HL-60/S4 treated with retinoic acid at 250 ng/mL for 4 days and 3 days (cell line): ENCODE results near the gene RASGRP4.

ENCODE experiments used
- in situ Hi-C: fragments of 300-500 bp; cut with MboI; formaldehyde crosslinking; loops from 2 replicates; pipeline ENCODE4 v1.7.0; 2022; ENCODE audit warnings: low sequenced_read_pairs

RASGRP4 gene

DNA sequence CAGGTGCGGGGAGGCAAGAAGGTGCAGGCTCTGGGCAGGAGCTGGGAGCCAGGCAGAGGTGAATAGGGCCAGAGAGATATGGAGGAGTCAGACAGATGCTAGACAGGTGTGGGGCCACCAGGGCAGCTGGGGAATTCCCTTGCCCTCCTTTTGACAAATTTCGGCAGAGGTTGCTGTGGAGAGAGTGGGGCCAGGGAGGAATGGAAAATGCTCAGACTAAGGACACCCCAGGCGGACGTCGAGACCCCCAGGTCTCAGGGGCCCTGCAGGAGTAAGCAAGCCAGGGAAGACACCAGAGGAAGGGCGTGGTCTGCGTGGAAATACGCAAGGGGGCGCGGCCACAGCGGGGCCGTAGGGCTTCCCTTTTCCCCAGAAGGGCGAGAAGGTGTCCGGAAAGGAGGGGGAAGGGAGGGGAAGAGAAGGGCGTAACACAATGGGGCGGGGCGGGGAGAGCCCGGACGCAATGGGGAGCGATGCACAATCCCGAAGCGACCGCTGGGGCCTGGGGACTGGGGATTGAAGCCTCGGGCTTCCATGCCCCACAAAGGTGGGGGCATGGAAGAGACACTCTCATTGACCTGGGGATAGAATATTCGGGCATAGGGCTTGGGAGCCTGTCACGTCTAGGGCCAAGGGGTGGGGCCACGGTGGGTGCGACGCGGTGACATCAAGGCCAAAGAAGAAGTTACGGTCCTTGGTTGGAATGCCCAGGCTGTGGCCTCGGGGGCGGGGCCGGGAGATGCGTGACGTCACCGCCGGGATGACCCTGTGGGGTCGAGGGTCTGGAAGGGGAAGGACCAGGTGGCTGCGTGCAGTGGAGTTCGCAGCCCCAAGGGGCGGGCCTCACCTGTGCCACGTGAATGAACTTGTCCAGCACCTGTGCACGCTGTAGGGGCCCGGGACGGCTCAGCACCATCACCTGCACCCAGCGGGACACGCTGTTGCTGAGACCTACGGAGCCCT lies 8.2 kb downstream of the RASGRP4 start:
- in situ Hi-C loops, result loop anchor here (25.0 kb wide), 1 partner anchor 494 kb away; the partner anchor contains the start of gene CCER2

DNA sequence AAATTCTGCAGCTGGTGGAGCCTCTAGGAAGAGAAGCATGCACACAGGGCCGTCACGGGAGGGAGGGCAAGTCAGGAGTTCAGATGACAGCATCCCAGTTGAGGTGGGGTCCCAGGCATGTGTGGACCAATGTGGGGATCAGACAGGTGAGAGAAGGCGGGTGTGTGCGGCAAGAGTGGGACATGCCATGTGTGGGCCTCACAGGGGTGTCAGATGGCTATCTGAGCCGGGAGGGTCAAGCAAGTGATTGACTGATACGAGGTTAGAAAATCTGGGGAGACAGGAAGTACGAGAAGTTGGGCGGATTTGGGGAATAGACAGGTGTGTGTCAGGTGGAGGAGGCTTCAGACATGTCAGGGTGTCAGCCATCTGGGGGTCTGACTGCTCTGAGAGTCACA lies 8.9 kb downstream of the RASGRP4 start:
- in situ Hi-C loops, result loop anchor here (25.0 kb wide), 1 partner anchor 495 kb away; the partner anchor contains the start of gene CCER2

DNA sequence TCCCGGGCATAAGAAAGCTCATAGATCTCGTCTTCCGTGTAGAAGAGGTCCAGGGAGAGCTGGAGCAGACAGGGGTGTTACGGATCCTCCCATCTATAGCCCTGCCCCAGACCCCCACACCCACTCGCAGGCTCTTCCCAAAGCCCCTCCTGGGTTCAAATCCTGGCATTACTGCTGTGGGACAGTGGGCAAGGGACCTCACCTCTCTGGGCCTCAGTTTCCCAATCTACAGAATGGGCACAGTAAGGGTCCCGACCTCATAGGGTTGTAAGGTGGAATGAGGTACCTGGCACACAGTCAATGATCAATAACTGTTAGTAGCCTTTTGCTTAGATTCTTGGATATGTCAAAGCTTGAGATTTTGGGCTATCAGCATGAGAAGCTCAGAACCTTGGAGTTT lies 12.6 kb downstream of the RASGRP4 start:
- in situ Hi-C loops, result loop anchor here (25.0 kb wide), 1 partner anchor 499 kb away; the partner anchor contains the start of gene CCER2

GRCh38 chr19:38412961-38413360 lies 13.1 kb downstream of the RASGRP4 start:
- in situ Hi-C loops, result loop anchor here (25.0 kb wide), 1 partner anchor 499 kb away; the partner anchor contains the start of gene CCER2

GRCh38 chr19:38412491-38412890 lies 13.5 kb downstream of the RASGRP4 start:
- in situ Hi-C loops, result loop anchor here (25.0 kb wide), 1 partner anchor 500 kb away; the partner anchor contains the start of gene CCER2

DNA sequence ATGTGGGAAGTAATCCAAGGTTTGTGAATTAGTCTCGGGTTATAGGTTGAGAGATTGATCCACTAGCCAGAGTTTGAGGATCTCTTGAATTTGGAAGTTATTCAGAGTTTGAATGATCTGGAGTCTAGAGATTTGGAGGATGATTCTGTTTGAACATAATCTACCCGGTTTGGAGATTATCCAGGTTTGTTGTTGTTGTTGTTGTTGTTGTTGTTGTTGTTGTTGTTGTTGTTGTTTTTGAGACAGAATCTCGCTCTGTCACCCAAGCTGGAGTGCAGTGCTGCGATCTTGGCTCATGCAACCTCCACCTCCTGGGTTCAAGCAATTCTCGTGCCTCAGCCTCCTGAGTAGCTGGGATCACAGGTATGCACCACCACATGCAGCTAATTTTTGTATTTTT lies 14.1 kb downstream of the RASGRP4 start:
- in situ Hi-C loops, result loop anchor here (25.0 kb wide), 1 partner anchor 500 kb away; the partner anchor contains the start of gene CCER2

DNA sequence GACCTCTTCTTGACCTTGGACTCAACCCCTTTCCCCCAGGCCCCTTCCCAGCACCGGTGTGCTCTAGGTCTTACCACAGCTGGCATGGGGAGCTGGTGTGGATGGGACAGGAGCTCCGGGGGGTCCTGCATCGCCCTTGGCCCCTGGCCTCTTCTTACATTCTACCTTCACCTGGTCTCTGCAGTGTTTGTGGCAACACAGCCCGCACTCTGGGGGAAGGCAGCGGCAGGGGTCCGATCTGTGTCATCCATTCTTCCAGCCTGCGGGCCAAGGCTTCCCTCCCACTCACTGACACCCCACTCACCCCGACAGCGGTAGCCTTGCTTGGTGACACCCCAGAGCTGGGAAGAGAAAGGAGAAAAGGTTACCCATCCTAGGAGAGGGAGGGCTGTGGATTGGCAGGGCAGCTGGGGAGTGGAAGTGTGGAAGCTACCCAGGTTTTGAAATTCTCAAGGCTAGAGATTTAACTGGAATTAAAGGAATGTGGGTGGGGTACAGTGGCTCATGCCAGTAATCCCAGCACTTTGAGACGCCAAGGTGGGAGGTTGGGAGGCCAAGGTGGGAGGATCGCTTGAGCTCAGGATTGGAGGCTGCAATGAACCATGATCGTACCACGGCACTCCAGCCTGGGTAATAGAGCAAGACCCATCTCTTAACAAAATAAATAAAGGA lies 14.8 kb downstream of the RASGRP4 start:
- in situ Hi-C loops, result loop anchor here (25.0 kb wide), 1 partner anchor 501 kb away; the partner anchor contains the start of gene CCER2

DNA sequence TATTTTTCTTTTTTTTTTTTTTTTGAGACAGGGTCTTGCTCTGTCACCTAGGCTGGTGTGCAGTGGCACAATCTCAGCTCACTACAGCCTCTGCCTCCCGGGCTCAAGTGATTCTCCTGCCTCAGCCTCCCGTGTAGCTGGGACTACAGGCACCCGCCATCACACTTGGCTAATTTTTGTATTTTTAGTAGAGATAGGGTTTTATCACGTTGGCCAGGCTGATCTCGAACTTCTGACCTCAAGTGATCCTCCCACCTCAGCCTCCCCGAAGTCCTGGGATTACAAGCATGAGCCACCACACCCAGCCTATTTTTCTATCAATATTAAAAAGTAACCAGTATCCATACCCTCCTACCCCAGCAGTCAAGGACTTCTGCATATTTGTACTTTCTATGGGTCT lies 15.6 kb downstream of the RASGRP4 start:
- in situ Hi-C loops, result loop anchor here (25.0 kb wide), 1 partner anchor 502 kb away; the partner anchor contains the start of gene CCER2

- in situ Hi-C loops, result loop anchor here (25.0 kb wide), 1 partner anchor 503 kb away; the partner anchor contains the start of gene CCER2
These were observed 16.3 kb downstream of the RASGRP4 start for GRCh38 chr19:38409631-38410133.

DNA sequence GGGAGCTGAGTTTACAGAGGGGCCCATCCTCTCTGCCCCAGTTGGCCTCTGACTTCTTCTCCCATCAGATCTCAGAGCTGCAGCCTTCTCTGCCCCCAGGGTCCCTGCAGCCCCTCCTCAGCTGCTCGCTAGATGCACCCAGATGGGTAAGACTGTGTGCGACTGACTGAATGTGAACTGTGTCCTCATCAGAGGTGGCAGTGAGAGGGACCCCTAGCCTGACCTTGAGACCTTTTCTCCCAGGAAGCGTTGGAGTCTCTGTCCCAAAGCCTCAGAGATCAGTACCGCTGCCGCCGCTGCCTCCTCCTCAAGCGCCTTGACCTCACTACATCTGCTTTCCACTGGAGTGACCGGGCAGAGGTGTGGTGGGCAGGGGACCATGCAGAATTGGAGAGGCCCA lies 20.7 kb downstream of the RASGRP4 start:
- in situ Hi-C loops, result loop anchor here (25.0 kb wide), 1 partner anchor 507 kb away; the partner anchor contains the start of gene CCER2

GRCh38 chr19:38404858-38405257 lies 21.2 kb downstream of the RASGRP4 start:
- in situ Hi-C loops, result loop anchor here (25.0 kb wide), 1 partner anchor 507 kb away; the partner anchor contains the start of gene CCER2

GRCh38 chr19:38402967-38403674 lies 22.9 kb downstream of the RASGRP4 start, which contains the start of gene FAM98C:
Gene FAM98C, plus strand, starts transcription at chr19:38403093. Its CDS starts 61 bp downstream, at chr19:38403154.
- in situ Hi-C loops, result loop anchor here (25.0 kb wide), 1 partner anchor 509 kb away; the partner anchor contains the start of gene CCER2

DNA sequence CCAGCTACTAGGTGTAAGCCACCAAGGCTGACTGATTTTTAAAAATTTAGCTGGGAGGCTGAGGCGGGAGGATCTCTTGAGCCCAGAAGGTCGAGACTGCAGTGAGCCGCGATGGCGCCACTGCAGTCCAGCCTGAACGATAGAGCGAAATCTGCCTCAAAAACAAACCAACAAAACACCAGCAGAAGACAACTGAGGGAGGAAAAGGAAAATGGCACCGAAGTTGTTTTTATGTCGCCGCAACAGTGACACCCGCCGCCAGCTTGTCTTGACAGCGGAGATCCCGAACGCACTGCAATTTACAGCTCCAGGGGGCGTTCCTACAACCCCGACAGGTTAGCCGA lies 23.4 kb downstream of the RASGRP4 start:
- in situ Hi-C loops, result loop anchor here (25.0 kb wide), 1 partner anchor 510 kb away; the partner anchor contains the start of gene CCER2

GRCh38 chr19:38401148-38401547 lies 24.9 kb downstream of the RASGRP4 start:
- in situ Hi-C loops, result loop anchor here (25.0 kb wide), 1 partner anchor 511 kb away; the partner anchor contains the start of gene CCER2

- in situ Hi-C loops, result loop anchor here (25.0 kb wide), 1 partner anchor 512 kb away; the partner anchor contains the start of gene CCER2
These were observed 25.7 kb downstream of the RASGRP4 start for GRCh38 chr19:38400361-38400760.

- in situ Hi-C loops, result loop anchor here (10.0 kb wide), 1 partner anchor 235 kb away; no protein-coding TSS in a partner anchor
These were observed 26.5 kb downstream of the RASGRP4 start for GRCh38 chr19:38399537-38399936.

DNA sequence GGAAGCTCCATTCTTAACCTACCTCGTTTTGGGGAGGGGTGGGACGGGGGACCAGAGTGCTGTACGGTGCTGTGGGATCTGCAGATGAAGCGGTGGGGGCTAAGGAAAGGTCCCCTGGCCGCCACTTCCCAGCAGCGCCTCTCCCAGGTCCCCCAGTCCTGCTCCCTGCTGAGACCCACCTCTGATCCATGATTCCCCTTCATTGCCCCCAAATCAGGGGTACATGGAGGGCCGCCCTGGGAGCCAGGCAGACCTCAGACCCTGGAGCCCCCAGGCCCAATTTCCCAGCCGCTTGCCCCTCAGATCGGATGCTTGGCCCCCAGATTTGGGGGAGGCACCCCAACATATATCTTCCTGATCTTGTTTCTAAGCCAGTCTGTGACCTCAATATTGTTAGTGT lies 26.9 kb downstream of the RASGRP4 start:
- in situ Hi-C loops, result loop anchor here (10.0 kb wide), 1 partner anchor 236 kb away; no protein-coding TSS in a partner anchor

DNA sequence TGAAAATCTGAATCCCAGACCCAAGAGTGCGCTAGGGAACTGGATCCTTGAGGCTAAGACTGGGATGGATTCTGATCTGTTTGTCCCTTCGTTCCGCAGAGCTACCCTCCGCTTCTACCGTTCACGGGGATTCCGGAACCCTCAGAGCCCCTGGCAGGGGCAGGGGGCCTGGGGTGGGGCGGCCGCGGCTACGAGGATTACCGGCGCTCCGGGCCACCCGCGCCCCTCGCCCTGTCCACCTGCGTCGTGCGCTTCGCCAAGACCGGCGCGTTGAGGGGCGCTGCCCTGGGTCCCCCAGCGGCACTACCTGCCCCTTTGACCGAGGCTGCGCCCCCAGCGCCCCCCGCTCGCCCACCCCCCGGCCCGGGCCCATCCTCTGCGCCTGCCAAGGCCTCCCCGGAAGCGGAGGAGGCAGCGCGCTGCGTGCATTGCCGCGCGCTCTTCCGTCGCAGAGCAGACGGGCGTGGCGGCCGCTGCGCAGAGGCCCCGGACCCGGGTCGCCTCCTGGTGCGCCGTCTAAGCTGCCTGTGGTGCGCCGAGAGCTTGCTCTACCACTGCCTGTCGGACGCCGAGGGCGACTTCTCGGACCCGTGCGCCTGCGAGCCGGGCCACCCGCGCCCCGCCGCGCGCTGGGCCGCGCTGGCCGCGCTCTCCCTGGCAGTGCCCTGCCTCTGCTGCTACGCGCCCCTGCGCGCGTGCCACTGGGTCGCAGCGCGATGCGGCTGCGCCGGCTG lies 30.5 kb downstream of the RASGRP4 start:
- in situ Hi-C loops, result loop anchor here (10.0 kb wide), 1 partner anchor 239 kb away; no protein-coding TSS in a partner anchor

DNA sequence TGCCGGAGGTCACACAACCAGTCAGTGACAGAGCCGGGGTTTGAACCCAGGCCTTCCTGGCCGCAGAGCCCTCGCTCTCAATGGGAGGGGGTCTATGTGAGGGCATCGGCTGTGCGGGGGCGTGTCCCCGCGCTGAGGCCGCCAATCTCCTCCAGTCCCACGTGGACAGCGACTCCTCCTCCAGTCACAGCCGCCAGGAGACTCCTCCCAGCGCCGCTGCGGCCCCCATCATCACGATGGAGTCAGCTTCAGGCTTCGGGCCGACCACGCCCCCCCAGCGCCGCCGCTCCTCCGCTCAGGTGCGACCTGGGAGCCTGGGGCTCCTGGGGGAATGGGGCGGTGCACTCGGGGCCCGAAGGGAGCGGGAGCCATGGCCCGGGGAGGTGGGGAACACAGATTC lies 31.5 kb downstream of the RASGRP4 start:
- in situ Hi-C loops, result loop anchor here (10.0 kb wide), 1 partner anchor 240 kb away; no protein-coding TSS in a partner anchor
